ENCODE data around the gene TLE4.

- TF ChIP-seq POLR2A (IDR thresholded peaks at IDR 0.05; ENCODE audit: low read depth, low read length): no peak
- TF ChIP-seq POLR2AphosphoS5 (IDR thresholded peaks at IDR 0.05; ENCODE audit: low read depth, low read length): no peak
- TF ChIP-seq TAF1 (IDR thresholded peaks at IDR 0.05; ENCODE audit: low read depth, low read length): no peak
Measured at GRCh38 chr9:79574781-79575180, 3.0 kb downstream of the TLE4 start.

Measured in GM12891 (cell line).